GM13977 (cell line): ENCODE measurements around the gene OLA1.

ENCODE experiments used
- DNase-seq: peaks from one replicate; pipeline ENCODE4 v3.0.0; 2012; ENCODE audit warnings: low spot score
- CTCF ChIP-seq: IDR thresholded peaks from 2 replicates; pipeline ENCODE4 v1.5.1; 2012; ENCODE audit warnings: mild to moderate bottlenecking, control low read depth; ENCODE audit not compliant: insufficient read depth; ENCODE audit errors: extremely low read depth, missing control alignments
- in situ Hi-C: fragments of 300-500 bp; cut with MboI; formaldehyde crosslinking; loops from one replicate; pipeline ENCODE4 v1.12.0; 2022; ENCODE audit warnings: low sequenced_read_pairs, low pct_unique_long_range_greater_than_20kb, mixed read lengths, inconsistent platforms; ENCODE audit not compliant: unreplicated experiment

The OLA1 gene

GRCh38 chr2:174106736-174107135, 141.6 kb downstream of the OLA1 start:
- no peak for TF ChIP-seq CTCF
- in situ Hi-C loops = no loop called here
- no peak for DNase-seq

GRCh38 chr2:174094542-174094941, 153.8 kb downstream of the OLA1 start:
- no peak for DNase-seq
- in situ Hi-C loops = no loop called here
- TF ChIP-seq CTCF = no peak

GRCh38 chr2:174090476-174090875, 157.9 kb downstream of the OLA1 start:
- no peak for TF ChIP-seq CTCF
- in situ Hi-C loops = no loop called here
- DNase-seq = no peak

- in situ Hi-C loops = no loop called here
- no peak for DNase-seq
- TF ChIP-seq CTCF = no peak
Measured at GRCh38 chr2:174088706-174089460, 159.4 kb downstream of the OLA1 start.

GRCh38 chr2:174086708-174087107, 161.6 kb downstream of the OLA1 start:
- in situ Hi-C loops = no loop called here
- no peak for TF ChIP-seq CTCF
- no peak for DNase-seq

GRCh38 chr2:174085781-174086180, 162.6 kb downstream of the OLA1 start:
- no peak for DNase-seq
- TF ChIP-seq CTCF = no peak
- in situ Hi-C loops = no loop called here
